Left ventricle myocardium superior (tissue), 1 donor: ENCODE results near the gene NFATC1. TPM values are rescaled to one million over a fixed set of nuclear protein-coding genes. Genes with fewer than 3 reads are reported as not detected.

Experiments used
- ATAC-seq: fragments of 200-7000 bp; cut with Tn5 transposase; one replicate; pipeline ENCODE4 v1.9.1; 2020; ENCODE audit warnings: mild to moderate bottlenecking, moderate library complexity
- DNase-seq: peaks from one replicate; pipeline ENCODE4 v3.0.0-alpha.2; 2020
- intact Hi-C: fragments of 100-400 bp; cut with micrococcal nuclease; formaldehyde crosslinking; loops from one replicate; pipeline ENCODE4 v1.11.0; 2022
- total RNA-seq: library from RNA; stranded (reverse); fragmentation: NEBNext Ultra II Directional; extraction: Animal tissue kit (Norgen Biotek cat#: 25700); gene quantifications from one replicate; pipeline ENCODE4 v1.2.1, GENCODE V29; 2021
- donor health status: DM: no; HTN: yes; CAD: no; lungs with severe emphysema.

Gene NFATC1
- total RNA-seq, 1 donor from 2014 or later: 18.7 TPM

- ATAC-seq (peak; percentile 22), DNase-seq (peak; percentile 23)
- intact Hi-C loops: no loop called here
Measured at GRCh38 chr18:79413901-79414300, 18.2 kb downstream of the NFATC1 start.

- ATAC-seq (no peak), DNase-seq (peak; percentile 15)
- intact Hi-C loops: no loop called here
Measured at GRCh38 chr18:79416022-79416676, 20.4 kb downstream of the NFATC1 start.

DNA sequence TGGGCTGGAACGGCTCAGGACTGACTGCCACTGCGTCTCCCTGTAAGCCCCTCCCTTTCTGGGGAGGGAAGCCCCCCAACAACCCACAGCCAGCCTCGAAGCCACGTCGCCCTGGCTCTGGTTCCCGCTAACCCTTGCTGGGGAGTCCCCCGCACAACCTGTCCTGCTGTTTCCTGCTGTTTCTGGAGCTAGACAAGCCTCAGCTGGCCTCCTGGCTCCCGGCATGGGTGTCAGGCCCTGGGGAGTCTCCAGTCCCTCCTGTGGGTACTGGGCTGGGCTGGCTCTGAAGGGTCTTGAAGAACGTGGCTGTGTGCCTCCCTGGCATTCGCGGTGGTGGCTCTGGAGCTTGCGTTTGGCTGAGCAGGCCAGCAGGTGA, 20.9 kb downstream of the NFATC1 start:
- ATAC-seq: no peak
- DNase-seq: peak; percentile 6
- intact Hi-C loops: no loop called here

GRCh38 chr18:79418236-79418635, 22.5 kb downstream of the NFATC1 start:
- ATAC-seq: no peak
- intact Hi-C loops: no loop called here
- DNase-seq: no peak

- no peak for ATAC-seq
- DNase-seq: peak; percentile 17
- intact Hi-C loops: no loop called here
Measured at GRCh38 chr18:79418642-79419041, 22.9 kb downstream of the NFATC1 start.

GRCh38 chr18:79420033-79420745, 24.5 kb downstream of the NFATC1 start:
- DNase-seq (peak; percentile 25), ATAC-seq (no peak)

DNA sequence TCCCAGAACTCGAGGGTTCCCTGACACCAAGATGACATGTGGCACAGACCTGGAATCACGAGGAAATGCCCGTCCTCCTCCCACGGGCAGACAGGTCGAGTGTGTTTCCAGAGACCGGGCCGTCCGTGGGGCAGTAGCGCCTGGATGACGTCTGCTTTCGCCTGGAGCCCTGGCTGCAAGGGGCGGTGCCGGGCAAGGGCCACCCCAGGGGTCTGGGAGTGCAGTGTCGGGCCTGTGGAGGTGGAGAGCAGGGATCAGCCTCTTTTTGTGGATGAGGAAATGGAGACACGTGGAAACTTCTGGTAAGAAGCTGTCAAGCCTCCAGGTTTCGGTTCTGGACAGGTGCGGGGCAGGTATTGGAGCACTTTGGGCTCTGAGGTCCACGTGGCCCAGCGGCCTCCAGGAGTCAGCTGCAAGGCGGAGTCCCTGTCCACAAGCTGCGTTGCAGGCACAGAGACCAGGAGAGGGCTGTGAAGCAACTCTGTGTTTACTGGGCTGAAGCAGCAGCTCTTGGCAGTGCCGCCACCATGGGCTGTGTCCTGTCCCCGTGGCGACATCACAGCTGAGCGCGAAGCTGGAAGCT, 25.6 kb downstream of the NFATC1 start:
- no peak for DNase-seq
- ATAC-seq: no peak
- intact Hi-C loops: no loop called here

More at GRCh38 chr18:79420033-79420745, 24.5 kb downstream of the NFATC1 start:
- intact Hi-C loops: no loop called here

- intact Hi-C loops: no loop called here
- ATAC-seq (no peak), DNase-seq (no peak)
Measured at GRCh38 chr18:79422022-79422782, 26.5 kb downstream of the NFATC1 start.

DNA sequence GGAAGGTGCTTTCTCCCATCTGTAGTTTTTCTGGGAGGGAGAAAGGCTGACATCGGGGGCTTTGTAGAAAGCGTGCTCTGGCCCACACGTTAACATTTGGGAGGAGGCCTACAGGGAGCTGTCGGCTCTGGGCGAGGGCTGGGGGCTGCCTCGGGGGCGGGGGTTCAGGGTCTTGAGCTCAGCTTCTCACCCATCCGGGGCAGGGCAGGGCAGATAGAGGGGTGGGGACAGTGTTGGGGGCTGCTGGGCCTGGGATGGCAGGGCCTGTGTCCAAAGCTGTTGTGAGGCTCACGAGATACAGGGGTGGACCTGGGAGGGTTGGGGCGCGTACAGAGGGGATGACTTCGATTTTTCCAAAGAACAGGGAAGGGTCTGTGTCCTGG, 27.0 kb downstream of the NFATC1 start:
- intact Hi-C loops: no loop called here
- DNase-seq (no peak), ATAC-seq (no peak)

- DNase-seq: no peak
- intact Hi-C loops: no loop called here
Measured at GRCh38 chr18:79423211-79424007, 27.7 kb downstream of the NFATC1 start.

GRCh38 chr18:79424008-79424565, 28.4 kb downstream of the NFATC1 start:
- ATAC-seq (peak; percentile 82), DNase-seq (peak; percentile 78)
- intact Hi-C loops: no loop called here

More at GRCh38 chr18:79423211-79424007, 27.7 kb downstream of the NFATC1 start:
- ATAC-seq: no peak

DNA sequence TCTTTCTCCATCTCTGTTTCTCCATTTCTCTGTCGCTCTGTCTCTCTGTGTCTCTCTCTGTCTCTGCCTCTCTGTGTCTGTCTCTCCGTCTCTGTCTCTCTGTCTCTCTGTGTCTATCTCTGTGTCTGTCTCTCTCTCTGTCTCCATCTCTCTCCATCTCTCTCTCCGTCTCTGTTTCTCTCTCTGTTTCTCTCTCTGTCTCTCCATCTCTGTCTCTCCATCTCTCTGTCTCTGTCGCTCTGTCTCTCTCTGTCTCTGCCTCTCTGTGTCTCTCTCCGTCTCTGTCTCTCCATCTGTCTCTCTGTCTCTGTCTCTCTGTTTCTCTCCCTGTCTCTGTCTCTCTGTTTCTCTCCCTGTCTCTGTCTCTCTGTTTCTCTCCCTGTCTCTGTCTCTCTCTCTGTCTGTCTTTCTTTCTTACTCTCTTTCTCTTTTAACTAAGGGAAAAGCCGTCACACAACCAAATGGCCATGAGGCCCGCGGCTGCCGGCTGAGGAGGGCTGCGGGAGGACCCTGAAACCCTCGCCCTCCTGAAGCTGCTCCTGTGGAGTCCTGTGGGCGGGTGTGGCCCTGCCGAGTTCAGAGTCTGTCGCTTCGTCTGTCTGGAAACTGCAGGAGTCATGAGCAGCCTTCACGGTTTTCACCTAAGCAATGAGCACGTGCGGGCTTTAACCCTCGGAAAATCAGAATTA, 29.3 kb downstream of the NFATC1 start:
- DNase-seq (no peak), ATAC-seq (no peak)
- intact Hi-C loops: no loop called here

DNA sequence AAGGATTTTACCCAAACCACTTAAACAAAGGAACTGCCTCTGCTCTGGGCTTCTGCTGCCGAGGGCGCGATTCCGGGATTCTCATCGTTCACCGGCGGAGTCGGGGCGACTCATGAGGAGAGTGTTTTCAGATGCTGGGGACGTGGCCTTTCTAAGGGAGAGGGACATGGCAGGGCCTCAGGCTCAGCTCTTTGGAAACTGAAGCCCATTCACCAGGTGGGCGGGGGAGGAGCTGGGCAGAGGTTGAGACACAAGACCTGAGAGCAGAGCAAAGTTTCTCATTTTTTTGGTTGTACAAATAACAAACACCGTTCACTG, 29.8 kb downstream of the NFATC1 start:
- ATAC-seq: no peak
- intact Hi-C loops: no loop called here
- no peak for DNase-seq

- intact Hi-C loops: no loop called here
- DNase-seq (no peak), ATAC-seq (no peak)
Measured at GRCh38 chr18:79426376-79427300, 30.9 kb downstream of the NFATC1 start.

GRCh38 chr18:79427368-79428225, 31.9 kb downstream of the NFATC1 start:
- DNase-seq (no peak), ATAC-seq (no peak)

GRCh38 chr18:79428287-79428686, 32.6 kb downstream of the NFATC1 start:
- DNase-seq (no peak), ATAC-seq (no peak)
- intact Hi-C loops: no loop called here

More at GRCh38 chr18:79427368-79428225, 31.9 kb downstream of the NFATC1 start:
- intact Hi-C loops: no loop called here
